ENCODE measurements around the gene CDKN2B.

- no peak for TF ChIP-seq CTCF (IDR thresholded peaks at IDR 0.05; ENCODE audit: low read depth, low read length, poor library complexity, severe bottlenecking)
- TF ChIP-seq EZH2phosphoT487 (IDR thresholded peaks at IDR 0.05; ENCODE audit: borderline replicate concordance, low read length): no peak
These were observed 36.3 kb upstream of the CDKN2B start for GRCh38 chr9:22045423-22045822.
